Activated gamma-delta T cell (primary cell): ENCODE results near the gene MGAT5.

Source experiments
- DNase-seq: peaks from one replicate; lab custom pipeline; 2025; lab: John Stamatoyannopoulos, UW

MGAT5 gene

GRCh38 chr2:134449751-134450513 is 196.1 kb downstream of the MGAT5 start:
- no peak for DNase-seq

GRCh38 chr2:134451347-134451630 is 197.4 kb downstream of the MGAT5 start:
- DNase-seq: no peak

GRCh38 chr2:134452042-134452733 is 198.3 kb downstream of the MGAT5 start:
- no peak for DNase-seq

GRCh38 chr2:134453476-134453875 is 199.6 kb downstream of the MGAT5 start:
- DNase-seq: no peak

GRCh38 chr2:134453973-134454372 is 200.1 kb downstream of the MGAT5 start:
- no peak for DNase-seq

GRCh38 chr2:134454426-134454825 is 200.6 kb downstream of the MGAT5 start:
- DNase-seq: no peak

- DNase-seq: no peak
Observed at GRCh38 chr2:134454931-134455330, 201.1 kb downstream of the MGAT5 start.

GRCh38 chr2:134455426-134455825 is 201.6 kb downstream of the MGAT5 start:
- no peak for DNase-seq

- no peak for DNase-seq
Observed at GRCh38 chr2:134457353-134457752, 203.5 kb downstream of the MGAT5 start.

- DNase-seq: no peak
Observed at GRCh38 chr2:134457765-134458472, 204.0 kb downstream of the MGAT5 start.

- no peak for DNase-seq
Observed at GRCh38 chr2:134458473-134458853, 204.6 kb downstream of the MGAT5 start.

GRCh38 chr2:134458950-134459349 is 205.1 kb downstream of the MGAT5 start:
- no peak for DNase-seq

GRCh38 chr2:134459706-134460406 is 206.0 kb downstream of the MGAT5 start:
- DNase-seq: no peak

GRCh38 chr2:134460583-134460998 is 206.7 kb downstream of the MGAT5 start:
- no peak for DNase-seq

GRCh38 chr2:134461511-134461910 is 207.6 kb downstream of the MGAT5 start:
- no peak for DNase-seq

GRCh38 chr2:134462275-134462674 is 208.4 kb downstream of the MGAT5 start:
- no peak for DNase-seq

- no peak for DNase-seq
Observed at GRCh38 chr2:134462791-134463698, 209.2 kb downstream of the MGAT5 start.

- no peak for DNase-seq
Observed at GRCh38 chr2:134463699-134464022, 209.8 kb downstream of the MGAT5 start.

GRCh38 chr2:134465228-134466105 is 211.6 kb downstream of the MGAT5 start:
- no peak for DNase-seq

- DNase-seq: no peak
Observed at GRCh38 chr2:134466141-134466540, 212.3 kb downstream of the MGAT5 start.

GRCh38 chr2:134468164-134468563 is 214.3 kb downstream of the MGAT5 start:
- no peak for DNase-seq
